HUDEP-2 (cell line): Measurements from ENCODE around the gene BAIAP2.
"Not testable (repeated sequence)": the region's sequence is repeated elsewhere in the genome, so short reads cannot be mapped to it uniquely, and the experiment has no call there.

Experiments
- DNase-seq, 76 experiments: peaks; one replicate each; lab custom pipeline; 2025; ENCODE audit not compliant: unreplicated experiment in 76 of 76; lab: John Stamatoyannopoulos, UW

The BAIAP2 gene

DNA sequence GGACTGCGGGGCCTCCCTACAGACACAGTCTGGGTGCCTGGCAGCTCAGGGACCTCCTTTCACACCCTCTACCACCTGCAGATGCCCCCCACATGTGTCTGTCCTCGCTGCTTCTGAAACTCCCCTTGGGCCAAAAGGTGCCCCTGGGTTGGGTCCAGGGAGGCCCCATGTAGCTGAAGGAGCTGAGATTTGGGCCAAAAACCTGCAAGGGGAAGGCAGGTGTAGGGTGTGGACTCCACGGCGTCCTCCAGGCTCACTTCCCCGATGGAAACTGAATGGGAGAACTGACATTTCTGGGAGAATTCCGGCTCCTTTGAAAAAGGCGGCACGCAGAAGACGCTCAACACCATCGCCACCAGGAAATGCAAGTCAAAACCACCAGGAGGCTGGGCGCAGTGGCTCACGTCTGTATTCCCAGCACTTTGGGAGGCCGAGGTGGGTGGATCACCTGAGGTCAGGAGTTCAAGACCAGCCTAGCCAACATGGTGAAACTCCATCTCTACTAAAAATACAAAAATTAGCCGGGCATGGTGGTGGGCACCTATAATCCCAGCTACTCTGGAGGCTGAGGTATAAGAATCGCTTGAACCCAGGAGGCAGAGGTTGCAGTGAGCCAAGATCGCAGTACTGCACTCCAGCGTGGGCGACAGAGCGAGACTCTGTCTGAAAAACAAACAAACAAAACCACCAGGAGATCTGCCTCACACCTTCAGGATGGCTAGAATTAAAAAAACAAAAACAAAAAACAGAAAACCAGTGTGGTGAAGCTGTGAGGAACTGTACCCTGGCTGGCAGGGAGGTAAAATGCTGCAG lies 13.2 kb upstream of the BAIAP2 start:
- no peak for DNase-seq

DNA sequence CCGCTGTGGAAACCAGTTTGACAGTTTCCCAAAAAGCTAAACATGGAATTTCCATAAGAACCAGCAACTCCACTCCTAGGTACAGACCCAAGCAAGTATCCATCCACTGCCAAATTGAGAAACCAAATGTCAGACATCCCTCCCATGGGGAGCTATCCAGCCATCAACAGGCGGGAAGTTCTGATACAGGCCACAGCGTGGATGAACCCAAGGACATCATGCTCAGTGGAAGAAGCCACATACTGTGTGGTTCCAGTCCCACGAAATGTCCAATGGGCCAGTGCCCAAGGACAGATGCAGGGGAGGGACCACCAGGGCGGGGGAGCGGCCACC lies 12.6 kb upstream of the BAIAP2 start:
- no peak for DNase-seq

DNA sequence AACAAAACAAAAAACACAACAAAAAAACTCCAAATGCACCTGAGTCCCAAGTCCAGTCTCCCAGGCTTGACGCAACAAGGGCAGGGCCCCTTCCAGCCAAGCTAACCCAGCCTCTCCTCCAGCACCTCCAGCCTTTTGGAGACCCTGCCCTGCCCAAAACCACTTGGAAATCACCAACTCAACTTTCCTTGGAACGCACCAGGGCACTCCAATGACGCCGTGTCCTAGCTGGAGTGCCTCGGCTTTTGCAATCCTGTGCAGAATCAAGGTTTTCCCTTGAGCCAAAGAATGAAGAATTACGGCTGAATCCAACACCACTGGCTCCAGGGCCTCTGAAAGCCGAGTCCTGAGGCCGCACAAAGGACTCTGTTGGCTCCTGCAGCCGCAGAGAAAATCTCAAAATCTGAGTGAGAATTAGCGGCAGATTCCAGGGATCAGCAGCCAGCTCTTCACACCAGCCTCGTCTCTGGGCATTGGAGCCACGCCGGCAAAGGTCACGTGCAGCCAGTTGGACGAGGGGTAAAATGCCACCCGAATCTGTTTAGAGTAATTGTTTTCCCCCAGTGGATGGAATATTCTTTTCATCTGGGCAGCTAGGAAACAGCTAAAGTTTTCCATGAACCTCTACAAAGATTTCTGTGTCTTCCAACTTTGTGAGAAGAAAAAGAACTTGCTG lies 9.7 kb upstream of the BAIAP2 start:
- no peak for DNase-seq

DNA sequence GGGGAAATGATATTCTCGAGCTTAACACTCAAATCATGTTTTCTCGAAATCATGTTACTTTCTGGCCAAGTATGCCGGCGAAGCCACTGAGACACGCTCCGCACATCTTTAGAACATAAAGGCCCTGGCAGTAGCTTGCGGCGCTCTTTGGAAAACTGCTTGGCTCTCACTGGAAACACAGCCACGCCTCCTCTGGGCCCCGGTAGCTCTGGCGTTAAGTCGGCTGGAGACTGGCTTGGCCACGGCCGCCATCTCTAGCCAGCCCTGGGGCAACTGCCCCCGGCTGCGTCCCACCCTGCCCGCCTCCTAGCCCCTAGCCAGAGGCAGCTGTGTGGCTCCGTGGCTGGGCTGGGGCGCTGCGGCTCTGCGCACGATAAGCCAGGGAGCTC lies 9.2 kb upstream of the BAIAP2 start:
- no peak for DNase-seq

GRCh38 chr17:81026266-81027036 lies 8.5 kb upstream of the BAIAP2 start:
- no peak for DNase-seq

DNA sequence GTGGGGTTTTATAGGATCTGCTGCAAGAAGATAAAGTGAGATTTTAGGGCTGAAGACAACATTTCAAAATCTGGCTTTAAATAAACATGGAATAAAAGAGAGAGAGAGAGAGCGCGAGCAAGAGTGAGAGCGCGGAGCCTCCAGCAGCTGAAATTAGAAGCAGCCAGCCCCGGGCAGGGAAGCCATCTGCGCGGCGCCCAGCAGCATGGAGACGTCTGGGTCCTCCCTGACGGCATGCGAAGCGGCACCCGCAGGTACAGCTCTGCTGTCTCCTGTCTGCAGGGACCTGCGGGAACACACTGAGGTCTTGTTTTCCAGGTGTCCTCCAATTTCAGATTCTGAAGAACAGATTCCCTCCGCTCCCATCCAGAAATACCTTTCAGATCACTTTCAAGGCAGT lies 7.9 kb upstream of the BAIAP2 start:
- DNase-seq, result no peak

DNA sequence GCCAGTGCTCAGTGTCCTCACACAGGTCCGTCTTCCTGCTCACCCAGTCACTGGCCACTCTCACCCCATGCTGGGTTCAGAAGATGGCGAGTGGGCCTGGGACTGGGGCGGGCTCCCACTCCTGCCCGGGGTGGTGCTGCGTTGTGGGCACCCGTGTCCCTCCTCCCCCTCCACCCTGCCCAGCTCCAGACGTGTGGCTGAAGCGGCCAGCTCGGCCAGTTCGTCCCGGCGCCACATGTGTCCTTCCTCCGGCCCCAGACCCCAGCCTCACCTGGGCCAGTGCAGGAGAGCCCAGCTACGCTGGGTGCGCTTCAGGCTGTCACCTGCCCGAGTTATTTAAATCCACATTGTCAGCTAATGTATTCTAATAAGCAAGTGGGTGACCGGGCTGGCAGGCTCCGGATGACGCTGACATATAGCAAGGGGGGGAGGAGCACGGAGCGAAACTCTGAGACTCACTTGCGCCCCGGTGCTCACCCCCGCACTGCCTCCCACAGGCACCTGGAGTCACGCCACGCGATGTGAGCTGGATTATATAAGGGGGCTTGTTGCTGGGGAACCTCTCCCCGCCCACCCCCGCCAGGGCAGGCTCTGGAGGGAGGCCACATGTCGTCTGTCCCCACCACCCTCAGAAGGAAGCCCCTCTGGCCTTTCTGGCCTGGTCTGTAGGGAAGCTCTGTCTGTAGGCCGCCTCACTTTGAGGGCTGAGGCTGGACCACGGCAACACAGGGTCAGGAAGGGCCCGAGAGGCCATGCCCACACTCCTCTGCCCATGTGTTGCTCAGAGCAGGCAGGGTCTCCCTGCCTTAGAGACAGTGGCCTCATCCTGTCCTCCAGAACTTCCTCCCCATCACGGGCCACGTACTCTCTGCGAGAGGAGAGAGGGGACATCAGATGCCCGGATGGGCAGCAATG lies 7.1 kb upstream of the BAIAP2 start:
- DNase-seq, result no peak

GRCh38 chr17:81028506-81028858 lies 6.5 kb upstream of the BAIAP2 start:
- DNase-seq, result no peak

- DNase-seq, result no peak
Observed at GRCh38 chr17:81029859-81030258, 5.1 kb upstream of the BAIAP2 start.

- DNase-seq, result not testable (repeated sequence)
Observed at GRCh38 chr17:81030312-81030711, 4.6 kb upstream of the BAIAP2 start.

DNA sequence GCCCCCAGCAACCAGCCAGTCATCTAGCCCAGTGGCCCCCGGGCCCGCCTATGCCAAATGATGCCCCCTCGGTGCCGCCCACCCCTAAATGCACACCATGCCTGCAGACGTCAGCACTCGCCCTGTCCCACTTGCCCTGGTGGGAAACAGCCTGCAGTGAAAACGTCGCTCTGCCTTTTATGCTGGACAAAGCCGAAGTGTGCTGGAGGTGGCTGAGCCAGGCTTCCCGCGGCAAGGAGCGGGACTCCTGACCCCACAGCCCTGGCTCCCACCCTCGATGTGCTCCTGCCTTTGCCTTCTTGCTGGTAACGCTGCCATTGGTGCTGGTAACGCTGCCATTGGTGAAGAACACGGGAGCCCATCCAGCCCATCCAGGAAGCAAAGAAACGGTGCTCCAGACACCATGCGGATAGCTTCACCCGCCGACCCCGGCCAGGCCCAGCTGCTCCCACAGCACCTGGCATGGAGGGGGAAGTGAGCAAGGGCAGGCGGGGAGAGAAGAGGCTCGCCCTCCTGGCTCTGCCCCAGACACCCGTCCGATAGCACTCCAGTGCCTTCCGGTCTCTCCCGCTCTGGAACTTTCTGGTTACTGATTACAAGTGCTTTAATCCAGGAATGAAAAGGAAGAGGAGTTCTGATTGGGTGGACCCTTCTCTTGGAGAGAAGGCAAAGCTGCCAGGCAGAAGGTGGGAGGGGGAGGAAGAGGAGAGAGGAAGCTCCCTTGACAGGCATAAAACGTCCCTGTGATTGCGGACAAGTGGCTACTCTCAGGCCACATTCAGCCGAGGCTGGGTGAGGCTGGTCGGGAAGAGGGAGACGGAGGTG lies 4.0 kb upstream of the BAIAP2 start:
- no peak for DNase-seq

GRCh38 chr17:81031566-81032550 lies 3.1 kb upstream of the BAIAP2 start:
- DNase-seq, result no peak

DNA sequence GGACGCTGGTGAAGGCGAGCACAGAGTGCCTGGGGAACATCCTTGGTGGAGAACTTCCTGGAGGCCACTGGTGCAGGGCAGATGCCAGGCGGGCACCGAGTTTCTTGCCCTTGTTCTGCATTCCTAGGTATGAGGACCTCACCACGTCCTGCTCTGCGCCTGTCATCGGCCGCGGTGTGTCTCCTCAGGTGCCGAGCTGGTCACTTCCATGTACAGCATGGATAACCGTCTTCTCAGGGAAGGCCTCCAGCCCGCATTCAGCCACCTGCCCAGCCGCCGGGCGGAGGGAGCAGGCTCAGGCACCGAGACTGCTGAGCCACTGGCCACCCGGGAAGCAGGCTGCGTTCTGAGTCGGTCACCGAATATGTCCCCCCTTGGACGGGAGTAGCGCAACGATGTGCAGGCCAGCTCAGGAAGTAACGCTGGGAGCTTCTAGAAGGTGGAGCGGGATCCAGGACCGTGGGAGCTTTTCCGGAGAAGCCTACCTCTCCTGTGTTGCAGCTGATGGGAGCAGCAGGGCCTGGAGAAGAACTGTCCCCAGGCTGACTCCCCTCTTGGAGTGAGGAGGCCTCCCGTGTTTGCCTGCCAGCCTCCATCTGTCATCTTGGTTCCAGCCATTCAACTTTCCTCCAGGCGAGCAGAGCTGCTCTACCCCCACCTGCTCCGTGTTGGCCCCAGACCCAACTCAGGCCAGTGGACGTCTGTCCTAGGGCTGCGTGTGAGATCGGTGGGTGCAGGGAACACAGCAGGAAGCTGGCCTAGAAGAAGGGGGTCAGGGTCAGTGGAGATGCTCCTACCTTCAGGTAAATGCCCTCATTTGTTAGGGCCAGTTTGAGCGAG lies 2.1 kb upstream of the BAIAP2 start:
- no peak for DNase-seq

- no peak for DNase-seq
Observed at GRCh38 chr17:81033535-81034167, 1.3 kb upstream of the BAIAP2 start.

DNA sequence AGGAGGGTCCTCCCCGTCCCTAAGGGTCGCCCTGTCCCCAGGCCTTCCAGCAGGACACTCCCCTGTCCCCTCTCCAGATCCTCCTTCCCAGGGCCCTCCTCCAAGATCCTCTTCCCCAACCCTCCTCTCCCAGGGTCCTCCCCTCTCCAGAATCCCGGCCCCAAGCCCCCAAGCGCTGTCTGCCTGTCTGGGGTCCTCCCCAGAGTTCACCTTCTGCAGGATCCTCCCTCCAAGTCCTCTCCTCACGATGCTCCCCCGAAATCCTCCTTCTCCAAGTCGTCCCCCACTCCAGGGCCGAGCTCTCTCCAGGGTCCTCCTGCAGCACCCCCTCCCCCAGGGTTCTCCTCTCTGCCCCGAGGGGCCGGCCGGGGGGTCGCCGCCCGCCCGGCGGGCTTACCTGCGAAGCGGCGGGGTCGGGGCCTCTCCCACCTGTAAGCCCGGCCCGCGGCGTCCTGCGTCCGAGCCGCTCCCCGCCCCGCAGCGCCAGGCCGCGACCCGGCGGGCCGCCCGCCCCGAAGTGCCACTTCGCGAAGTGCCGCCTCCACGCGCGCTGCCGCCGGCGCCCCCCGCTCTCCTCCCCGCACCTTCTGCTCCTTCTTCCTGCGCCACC lies 678 bp upstream of the BAIAP2 start:
- peak in 1 of 76 experiments; percentile 58 for DNase-seq

DNA sequence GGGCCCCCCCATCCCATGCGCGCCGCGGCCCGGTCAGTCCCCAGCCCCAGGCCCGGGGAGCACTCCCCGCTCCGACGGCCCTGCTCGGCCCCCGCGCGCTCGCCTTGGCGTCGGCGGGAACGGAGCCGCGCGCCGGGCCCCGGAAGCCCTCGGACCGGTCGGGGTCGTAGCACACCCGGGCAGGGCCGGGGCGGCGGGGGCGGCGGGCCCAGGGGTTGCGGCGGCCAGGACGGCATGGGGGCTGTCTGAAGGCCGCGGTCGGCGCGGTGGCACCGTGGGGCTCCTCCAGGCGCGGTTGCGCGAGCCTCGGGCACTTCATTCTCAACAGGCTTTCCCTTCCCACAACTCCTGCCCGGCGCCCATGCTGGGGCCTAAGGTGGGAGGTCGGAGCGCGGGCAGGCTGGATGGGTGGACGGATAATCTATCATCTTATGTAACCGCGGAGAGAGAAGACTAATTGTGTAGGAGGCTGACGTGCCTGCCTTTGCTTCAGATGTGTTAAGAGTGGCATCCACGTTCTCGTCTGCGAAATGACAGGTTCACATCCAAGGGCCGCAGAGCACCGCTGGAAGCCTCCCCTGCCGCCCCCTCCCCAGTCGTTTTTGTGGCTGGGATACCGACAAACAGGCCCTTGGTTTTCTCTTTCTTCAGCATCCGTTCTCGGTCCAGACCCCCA lies 708 bp downstream of the BAIAP2 start:
- peak in 7 of 76 experiments; percentile 8 to 46 (median 16) for DNase-seq
